K562 (cell line): ENCODE results near the gene FBXL13. TPM values are rescaled to one million over a fixed set of nuclear protein-coding genes. Genes with fewer than 3 reads are reported as not detected.

Experiments
- ATF4 ChIP-seq: fragments of 450-650 bp; formaldehyde crosslinking; IDR thresholded peaks from 2 replicates; pipeline ENCODE4 v1.4.0; 2022; ENCODE audit warnings: mild to moderate bottlenecking, moderate library complexity
- BRD9 ChIP-seq: fragments of 450-650 bp; IDR thresholded peaks from 2 replicates; pipeline ENCODE4 v1.6.1; 2018; ENCODE audit warnings: low read depth; ENCODE audit not compliant: partially characterized antibody
- CUX1 ChIP-seq: fragments of 200-800 bp; sonication (Bioruptor generic); IDR thresholded peaks from 2 replicates; pipeline ENCODE4 v1.6.1; 2016; ENCODE audit warnings: missing genetic modification characterization, missing compliant biosample characterization
- DDX20 ChIP-seq: fragments of 450-650 bp; IDR thresholded peaks from 2 replicates; pipeline ENCODE4 v1.6.1; 2016; ENCODE audit warnings: missing genetic modification characterization, low read depth, mild to moderate bottlenecking, missing compliant biosample characterization, moderate library complexity
- DEAF1 ChIP-seq: fragments of 450-650 bp; formaldehyde crosslinking; IDR thresholded peaks from 2 replicates; pipeline ENCODE4 v1.4.0; 2020; ENCODE audit warnings: mild to moderate bottlenecking, moderate library complexity
- ETV1 ChIP-seq: fragments of 450-650 bp; conservative IDR thresholded peaks from 2 replicates; pipeline ENCODE4 v1.6.1; 2016; ENCODE audit warnings: missing genetic modification characterization, control low read depth, low read depth, missing compliant biosample characterization
- FOXO4 ChIP-seq: fragments of 450-650 bp; formaldehyde crosslinking; IDR thresholded peaks from 2 replicates; pipeline ENCODE4 v1.4.0; 2020; ENCODE audit warnings: mild to moderate bottlenecking, moderate library complexity
- HBP1 ChIP-seq: fragments of 450-650 bp; formaldehyde crosslinking; IDR thresholded peaks from 2 replicates; pipeline ENCODE4 v1.4.0; 2022; ENCODE audit warnings: missing genetic modification characterization
- HDGF ChIP-seq: fragments of 450-650 bp; IDR thresholded peaks from 2 replicates; pipeline ENCODE4 v1.6.1; 2016
- KHSRP ChIP-seq: fragments of 450-650 bp; IDR thresholded peaks from 2 replicates; pipeline ENCODE4 v1.6.1; 2017
- PHF8 ChIP-seq: fragments of 200-600 bp; sonication (generic); IDR thresholded peaks from 2 replicates; pipeline ENCODE4 v1.6.1; 2012; ENCODE audit warnings: mixed run types, mild to moderate bottlenecking, inconsistent platforms, low read length, moderate library complexity, borderline replicate concordance
- PML ChIP-seq: IDR thresholded peaks from 2 replicates; pipeline ENCODE4 v1.6.1; 2012; ENCODE audit warnings: low read length, inconsistent platforms
- RNF2 ChIP-seq: sonication (generic); IDR thresholded peaks from 2 replicates; pipeline ENCODE4 v1.6.1; 2016
- ZKSCAN8 ChIP-seq: fragments of 200-800 bp; sonication (Bioruptor generic); IDR thresholded peaks from 2 replicates; pipeline ENCODE4 v1.6.1; 2016; ENCODE audit warnings: missing genetic modification characterization, missing compliant biosample characterization
- ZNF23 ChIP-seq: fragments of 250-450 bp; sonication (Bioruptor Pico); IDR thresholded peaks from 2 replicates; pipeline ENCODE4 v1.4.0; 2020; ENCODE audit warnings: mild to moderate bottlenecking
- ZNF384 ChIP-seq: IDR thresholded peaks from 2 replicates; pipeline ENCODE4 v1.6.1; 2012; ENCODE audit warnings: low read depth, low read length, improper control_type of control experiment
- ZNF584 ChIP-seq: fragments of 200-800 bp; sonication (Bioruptor generic); IDR thresholded peaks from 2 replicates; pipeline ENCODE4 v1.6.1; 2016; ENCODE audit warnings: low read depth, mild to moderate bottlenecking, missing genetic modification characterization, missing compliant biosample characterization
- polyA plus RNA-seq, 8 experiments: library from polyadenylated mRNA; depleted of rRNA in 4 of 8; stranded (reverse) in 5 of 8; unstranded in 3 of 8; fragments of >200 nt; fragmentation: Nextera tagmentation in 2 of 8; fragmentation: Illumina TruSeq in 1 of 8; extraction: Ambion mirVana in 2 of 8; extraction: Trizol in 1 of 8; gene quantifications; 2 replicates each; pipeline versions ENCODE4 v1.2.1 to v1.2.3, GENCODE V29; 2011 to 2014; ENCODE audit warnings: inconsistent platforms in 1 of 8, missing spikeins in 1 of 8
- total RNA-seq, 7 experiments: library from RNA; depleted of rRNA in 6 of 7; stranded (reverse); fragments of >200 nt in 6 of 7; fragmentation: Illumina TruSeq in 2 of 7; extraction: Trizol in 2 of 7; gene quantifications; 2 replicates each; pipeline versions ENCODE4 v1.2.1 to v1.2.3, GENCODE V29; 2011 to 2021; ENCODE audit warnings: low replicate concordance in 1 of 7

Gene FBXL13
- total and polyA plus RNA-seq, 9 of the 15 experiments (the other 6 are each of a cell fraction or from before 2014, with no cell fraction given), result 16.3 to 55.0 (median 25.4) TPM

- peak; percentile 42; the same call in 1 of the 2 replicates for TF ChIP-seq ZNF23
- peak; percentile 95 for TF ChIP-seq PML
- TF ChIP-seq ZNF384, result peak; percentile 66; the same call in 1 of the 2 replicates
- peak; percentile 62 for TF ChIP-seq ETV1 (tag)
- TF ChIP-seq HBP1 (CRISPR knock-in tag), result 0 out of 2 replicates have a peak, but pooled peaks have one; percentile 37
- TF ChIP-seq ZKSCAN8 (CRISPR knock-in tag), result peak; percentile 71
- peak; percentile 62; the same call in 1 of the 2 replicates for TF ChIP-seq ATF4
- TF ChIP-seq CUX1 (CRISPR knock-in tag), result peak; percentile 64; the same call in 1 of the 2 replicates
- TF ChIP-seq KHSRP, result peak; percentile 68; the same call in 1 of the 2 replicates
- TF ChIP-seq DEAF1 (CRISPR knock-in tag), result peak; percentile 35
- peak; percentile 86 for TF ChIP-seq BRD9
- TF ChIP-seq DDX20, result peak; percentile 47
- TF ChIP-seq ZNF584 (CRISPR knock-in tag), result peak; percentile 60; the same call in 1 of the 2 replicates
- no peak for TF ChIP-seq PHF8
- TF ChIP-seq HDGF, result no peak
- peak; percentile 90 for TF ChIP-seq RNF2
- TF ChIP-seq FOXO4 (CRISPR knock-in tag), result 0 out of 2 replicates have a peak, but pooled peaks have one; percentile 55
Observed at GRCh38 chr7:102992938-102993717, 81.5 kb downstream of the FBXL13 start (continued).
